ENCODE measurements around the gene PLCD3.

DNA sequence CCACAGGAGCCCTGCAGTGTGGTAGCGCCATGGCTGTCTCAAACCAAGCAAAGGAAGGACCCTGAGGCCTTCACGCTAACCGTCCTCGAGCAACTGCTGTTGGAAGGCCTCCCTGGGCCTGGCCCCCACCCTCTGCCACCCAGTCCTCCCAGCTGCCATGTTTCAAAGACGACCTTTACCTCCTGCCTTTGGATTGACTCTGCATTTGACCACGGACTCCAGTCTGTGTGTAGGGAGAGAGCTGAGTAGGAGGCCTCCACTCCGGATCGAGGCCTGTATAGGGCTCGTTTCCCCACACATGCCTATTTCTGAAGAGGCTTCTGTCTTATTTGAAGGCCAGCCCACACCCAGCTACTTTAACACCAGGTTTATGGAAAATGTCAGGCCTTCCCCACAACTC, 24.3 kb downstream of the PLCD3 start:
- TF ChIP-seq, protein P1, sequence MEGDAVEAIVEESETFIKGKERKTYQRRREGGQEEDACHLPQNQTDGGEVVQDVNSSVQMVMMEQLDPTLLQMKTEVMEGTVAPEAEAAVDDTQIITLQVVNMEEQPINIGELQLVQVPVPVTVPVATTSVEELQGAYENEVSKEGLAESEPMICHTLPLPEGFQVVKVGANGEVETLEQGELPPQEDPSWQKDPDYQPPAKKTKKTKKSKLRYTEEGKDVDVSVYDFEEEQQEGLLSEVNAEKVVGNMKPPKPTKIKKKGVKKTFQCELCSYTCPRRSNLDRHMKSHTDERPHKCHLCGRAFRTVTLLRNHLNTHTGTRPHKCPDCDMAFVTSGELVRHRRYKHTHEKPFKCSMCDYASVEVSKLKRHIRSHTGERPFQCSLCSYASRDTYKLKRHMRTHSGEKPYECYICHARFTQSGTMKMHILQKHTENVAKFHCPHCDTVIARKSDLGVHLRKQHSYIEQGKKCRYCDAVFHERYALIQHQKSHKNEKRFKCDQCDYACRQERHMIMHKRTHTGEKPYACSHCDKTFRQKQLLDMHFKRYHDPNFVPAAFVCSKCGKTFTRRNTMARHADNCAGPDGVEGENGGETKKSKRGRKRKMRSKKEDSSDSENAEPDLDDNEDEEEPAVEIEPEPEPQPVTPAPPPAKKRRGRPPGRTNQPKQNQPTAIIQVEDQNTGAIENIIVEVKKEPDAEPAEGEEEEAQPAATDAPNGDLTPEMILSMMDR (conservative IDR thresholded peaks at IDR 0.05): no peak
- no peak for TF ChIP-seq ZFX (IDR thresholded peaks at IDR 0.05)
